D721Med (cell line): ENCODE data around the gene NPHP1.
"Not testable (repeated sequence)": the region's sequence is repeated elsewhere in the genome, so short reads cannot be mapped to it uniquely, and the experiment has no call there.

Experiments used
- DNase-seq: peaks from one replicate; pipeline ENCODE4 v3.0.0; 2011; ENCODE audit warnings: low spot score; ENCODE audit not compliant: insufficient read length
- FAIRE-seq: peaks from 2 replicates; lab custom pipeline; 2011; peaks lifted over from hg19 to GRCh38; lab: Jason Lieb, UNC
- CTCF ChIP-seq: IDR thresholded peaks from 2 replicates; pipeline ENCODE4 v1.5.1; 2012; ENCODE audit warnings: mild to moderate bottlenecking, control low read depth; ENCODE audit not compliant: insufficient read depth; ENCODE audit errors: missing control alignments

Gene NPHP1

GRCh38 chr2:110114831-110115255 lies 90.0 kb downstream of the NPHP1 start:
- TF ChIP-seq CTCF: no peak
- no peak for FAIRE-seq
- DNase-seq: no peak

DNA sequence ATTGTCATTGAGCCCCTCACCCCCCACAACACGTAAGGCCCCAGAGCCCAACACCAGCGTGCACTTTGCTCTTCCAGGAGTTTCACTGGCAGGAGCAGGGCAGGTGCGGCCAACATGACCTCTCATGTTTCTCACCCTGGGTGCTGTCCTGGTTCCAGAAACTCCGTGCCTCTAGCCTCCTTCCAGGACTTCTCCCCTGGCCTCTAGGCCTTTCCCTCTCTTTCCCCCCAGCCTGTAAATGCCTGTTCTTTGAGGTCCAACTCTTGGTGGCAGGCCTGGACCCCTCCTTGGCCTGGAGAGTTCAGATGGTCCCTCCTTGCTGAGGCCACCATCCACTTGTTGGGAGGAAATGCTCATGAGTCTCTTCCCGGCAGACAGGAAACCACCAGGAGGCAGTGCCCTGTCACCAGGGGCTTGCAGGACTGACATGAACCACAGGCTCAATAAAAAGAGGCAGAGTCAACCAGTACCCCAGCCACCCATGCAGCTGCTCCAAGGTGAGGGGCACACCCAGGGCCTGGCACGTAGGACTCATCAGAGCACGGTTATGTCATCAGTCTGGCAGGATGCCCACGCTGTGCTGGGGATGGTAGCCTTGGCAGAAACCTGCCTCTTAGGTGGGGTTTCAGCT lies 90.7 kb downstream of the NPHP1 start:
- TF ChIP-seq CTCF: no peak
- DNase-seq (no peak), FAIRE-seq (no peak)

- not testable (repeated sequence) for FAIRE-seq, DNase-seq
Observed at GRCh38 chr2:110108291-110108690, 96.5 kb downstream of the NPHP1 start.

DNA sequence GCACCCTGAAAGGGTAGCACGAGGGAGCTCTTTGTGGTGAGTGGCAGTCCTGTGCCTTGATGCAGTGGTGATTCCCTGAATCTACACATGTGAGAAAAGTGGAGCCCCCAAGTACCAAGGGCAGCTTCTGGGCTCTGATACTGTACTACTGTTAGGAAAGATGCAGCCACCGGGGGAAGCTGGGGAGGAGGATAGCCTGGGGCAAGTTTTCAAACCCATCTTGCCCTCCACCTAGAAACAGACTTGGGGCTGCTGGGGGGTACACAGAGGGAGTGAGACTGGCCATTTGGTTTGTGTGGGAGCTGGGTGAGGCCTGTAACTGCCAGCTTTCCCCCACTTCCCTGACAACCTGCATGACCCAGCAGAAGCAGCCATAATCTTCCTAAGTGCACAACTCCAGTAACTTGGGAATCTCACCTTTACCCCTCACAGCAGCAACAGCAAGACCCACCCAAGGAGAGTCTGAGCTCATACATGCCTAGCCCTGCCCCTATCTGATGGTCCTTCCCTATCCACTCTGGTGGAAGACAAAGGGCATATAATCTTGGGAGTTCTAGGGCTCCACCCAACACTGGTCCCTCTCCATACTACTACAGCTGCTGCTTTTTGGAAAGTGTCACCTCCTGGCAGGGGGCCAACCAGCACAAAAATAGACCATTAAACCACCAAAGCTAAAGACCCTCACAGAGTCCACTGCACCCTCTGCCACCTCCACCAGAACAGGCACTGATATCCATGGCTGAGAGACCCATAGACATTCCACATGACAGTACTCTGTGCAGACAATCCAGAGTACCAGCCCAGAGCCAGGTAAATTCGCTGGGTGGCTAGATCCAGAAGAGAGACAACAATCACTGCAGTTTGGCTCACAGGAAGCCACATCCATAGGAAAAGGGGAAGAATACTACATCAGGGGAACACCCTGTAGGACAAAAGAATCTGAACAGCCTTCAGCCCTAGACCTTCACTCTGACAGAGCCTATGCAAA lies 97.4 kb downstream of the NPHP1 start:
- FAIRE-seq (no peak), DNase-seq (no peak)
- TF ChIP-seq CTCF: no peak

DNA sequence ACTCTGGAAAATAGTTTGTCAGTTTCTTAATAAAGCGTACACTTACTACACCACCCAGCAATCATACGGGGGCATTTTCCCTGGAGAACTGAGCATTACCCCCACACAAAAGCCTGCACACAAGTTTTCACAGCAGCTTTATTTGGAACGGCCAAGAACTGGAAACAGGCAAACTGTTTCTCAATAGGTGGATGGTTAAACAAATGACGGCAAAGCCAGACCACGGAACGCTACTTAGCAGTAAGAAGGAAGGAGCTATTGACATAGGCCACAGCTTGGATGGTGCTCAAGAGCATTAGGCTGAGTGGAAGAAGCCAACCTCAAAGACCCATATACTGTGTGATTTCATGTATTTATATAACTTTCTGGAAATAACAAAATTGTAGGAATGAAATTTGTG lies 98.2 kb downstream of the NPHP1 start:
- no peak for TF ChIP-seq CTCF
- FAIRE-seq (no peak), DNase-seq (no peak)

- no peak for DNase-seq
- TF ChIP-seq CTCF: no peak
- FAIRE-seq: no peak
Observed at GRCh38 chr2:110105608-110106467, 99.0 kb downstream of the NPHP1 start.

- no peak for FAIRE-seq
- no peak for TF ChIP-seq CTCF
- DNase-seq: no peak
Observed at GRCh38 chr2:110105183-110105582, 99.6 kb downstream of the NPHP1 start.
